Right ventricle myocardium superior (tissue), 1 donor: Measurements from ENCODE around the gene EXOSC7. TPM values are rescaled to one million over a fixed set of nuclear protein-coding genes. Genes with fewer than 3 reads are reported as not detected.

Source experiments
- total RNA-seq: library from RNA; stranded (reverse); fragmentation: NEBNext Ultra II Directional; extraction: Animal tissue kit (Norgen Biotek cat#: 25700); gene quantifications from one replicate; pipeline ENCODE4 v1.2.1, GENCODE V29; 2021
- donor health status: DM: no; HTN: yes; CAD: no; lungs with severe emphysema.

EXOSC7 gene
- total RNA-seq, 1 donor from 2014 or later, result 24.4 TPM

Other genes starting within 250 kb of the EXOSC7 start
- 4.9 TPM for gene ZNF501, start 246.6 kb upstream of the EXOSC7 start, total RNA-seq
- gene KIAA1143, start 214.6 kb upstream of the EXOSC7 start, total RNA-seq, result 32.8 TPM
- gene KIF15, start 214.4 kb upstream of the EXOSC7 start, total RNA-seq, result 0.73 TPM
- 10.2 TPM for gene TMEM42, start 114.3 kb upstream of the EXOSC7 start, total RNA-seq
- not detected for gene TGM4, start 101.6 kb upstream of the EXOSC7 start, total RNA-seq
- gene ZDHHC3, start 70 bp upstream of the EXOSC7 start, total RNA-seq, result 35.6 TPM
- 78.6 TPM for gene CLEC3B, start 50.1 kb downstream of the EXOSC7 start, total RNA-seq
- 0.38 TPM for gene CDCP1, start 170.1 kb downstream of the EXOSC7 start, total RNA-seq